ENCODE results near the gene GATD1. TPM values are rescaled to one million over a fixed set of nuclear protein-coding genes. Genes with fewer than 3 reads are reported as not detected.

GATD1 gene
- total and polyA plus RNA-seq, 10 of the 15 experiments (the other 5 are each of a cell fraction or from before 2014, with no cell fraction given): 1.2 to 92.6 (median 22.3) TPM

DNA sequence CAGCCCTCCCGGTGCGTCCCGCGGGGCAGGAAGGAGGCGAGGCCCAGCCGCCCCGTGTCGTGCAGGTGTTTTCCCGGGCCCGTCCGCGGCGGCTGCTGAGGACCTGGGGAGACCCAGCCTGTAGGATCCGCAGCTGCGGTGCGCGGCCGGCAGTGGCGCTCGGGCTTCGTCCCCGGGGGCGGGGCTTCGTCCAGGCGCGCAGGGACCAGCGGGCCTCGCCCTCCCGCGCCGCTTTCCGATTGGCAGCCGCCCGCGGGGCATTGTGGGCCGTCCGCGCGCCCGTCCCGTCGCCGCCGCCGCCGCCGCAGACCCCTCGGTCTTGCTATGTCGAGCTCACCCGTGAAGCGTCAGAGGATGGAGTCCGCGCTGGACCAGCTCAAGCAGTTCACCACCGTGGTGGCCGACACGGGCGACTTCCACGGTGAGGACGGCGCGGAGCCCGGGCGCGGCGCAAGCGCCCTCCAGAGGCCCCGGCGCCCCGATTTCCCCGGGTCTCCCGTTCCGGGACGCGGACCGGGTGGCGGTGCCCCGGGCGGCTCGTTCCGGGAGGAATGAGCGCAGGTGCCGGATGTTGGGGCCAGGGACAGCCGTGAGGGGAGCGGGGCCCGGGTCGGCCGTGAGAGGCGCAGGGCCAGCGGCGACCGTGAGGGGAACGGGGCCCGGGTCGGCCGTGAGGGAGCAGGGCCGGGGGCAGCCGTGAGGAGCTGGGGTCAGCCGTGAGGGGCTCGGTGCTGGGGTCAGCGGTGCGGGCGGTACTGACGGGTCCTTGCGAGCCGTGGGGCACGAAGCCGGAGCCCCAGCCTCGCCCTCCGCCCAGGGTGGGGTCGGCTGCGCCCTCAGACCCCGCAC, 29.9 kb downstream of the GATD1 start, which contains the start of gene TALDO1 (continued):
- TF ChIP-seq TARDBP (IDR thresholded peaks at IDR 0.05; ENCODE audit: borderline replicate concordance): no peak
- TF ChIP-seq NR2C1 (IDR thresholded peaks at IDR 0.05): 0 out of 2 replicates have a peak, but pooled peaks have one; percentile 7
- TF ChIP-seq SMAD1 (IDR thresholded peaks at IDR 0.05; ENCODE audit: low read depth, partially characterized antibody): no peak
- TF ChIP-seq, protein P1, sequence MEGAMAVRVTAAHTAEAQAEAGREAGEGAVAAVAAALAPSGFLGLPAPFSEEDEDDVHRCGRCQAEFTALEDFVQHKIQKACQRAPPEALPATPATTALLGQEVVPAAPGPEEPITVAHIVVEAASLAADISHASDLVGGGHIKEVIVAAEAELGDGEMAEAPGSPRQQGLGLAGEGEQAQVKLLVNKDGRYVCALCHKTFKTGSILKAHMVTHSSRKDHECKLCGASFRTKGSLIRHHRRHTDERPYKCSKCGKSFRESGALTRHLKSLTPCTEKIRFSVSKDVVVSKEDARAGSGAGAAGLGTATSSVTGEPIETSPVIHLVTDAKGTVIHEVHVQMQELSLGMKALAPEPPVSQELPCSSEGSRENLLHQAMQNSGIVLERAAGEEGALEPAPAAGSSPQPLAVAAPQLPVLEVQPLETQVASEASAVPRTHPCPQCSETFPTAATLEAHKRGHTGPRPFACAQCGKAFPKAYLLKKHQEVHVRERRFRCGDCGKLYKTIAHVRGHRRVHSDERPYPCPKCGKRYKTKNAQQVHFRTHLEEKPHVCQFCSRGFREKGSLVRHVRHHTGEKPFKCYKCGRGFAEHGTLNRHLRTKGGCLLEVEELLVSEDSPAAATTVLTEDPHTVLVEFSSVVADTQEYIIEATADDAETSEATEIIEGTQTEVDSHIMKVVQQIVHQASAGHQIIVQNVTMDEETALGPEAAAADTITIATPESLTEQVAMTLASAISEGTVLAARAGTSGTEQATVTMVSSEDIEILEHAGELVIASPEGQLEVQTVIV (IDR thresholded peaks at IDR 0.05; ENCODE audit: borderline replicate concordance, partially characterized antibody): no peak
- TF ChIP-seq, protein P2, sequence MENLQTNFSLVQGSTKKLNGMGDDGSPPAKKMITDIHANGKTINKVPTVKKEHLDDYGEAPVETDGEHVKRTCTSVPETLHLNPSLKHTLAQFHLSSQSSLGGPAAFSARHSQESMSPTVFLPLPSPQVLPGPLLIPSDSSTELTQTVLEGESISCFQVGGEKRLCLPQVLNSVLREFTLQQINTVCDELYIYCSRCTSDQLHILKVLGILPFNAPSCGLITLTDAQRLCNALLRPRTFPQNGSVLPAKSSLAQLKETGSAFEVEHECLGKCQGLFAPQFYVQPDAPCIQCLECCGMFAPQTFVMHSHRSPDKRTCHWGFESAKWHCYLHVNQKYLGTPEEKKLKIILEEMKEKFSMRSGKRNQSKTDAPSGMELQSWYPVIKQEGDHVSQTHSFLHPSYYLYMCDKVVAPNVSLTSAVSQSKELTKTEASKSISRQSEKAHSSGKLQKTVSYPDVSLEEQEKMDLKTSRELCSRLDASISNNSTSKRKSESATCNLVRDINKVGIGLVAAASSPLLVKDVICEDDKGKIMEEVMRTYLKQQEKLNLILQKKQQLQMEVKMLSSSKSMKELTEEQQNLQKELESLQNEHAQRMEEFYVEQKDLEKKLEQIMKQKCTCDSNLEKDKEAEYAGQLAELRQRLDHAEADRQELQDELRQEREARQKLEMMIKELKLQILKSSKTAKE (IDR thresholded peaks at IDR 0.05; ENCODE audit: low read depth, poor library complexity, severe bottlenecking): no peak
- no peak for TF ChIP-seq HDAC6 (IDR thresholded peaks at IDR 0.05; ENCODE audit: unreplicated experiment)
- TF ChIP-seq MTA2 (IDR thresholded peaks at IDR 0.05; ENCODE audit: low read depth): no peak
- no peak for TF ChIP-seq BCL11A (IDR thresholded peaks at IDR 0.05; ENCODE audit: low read depth, low read length)
- TF ChIP-seq JUNB (IDR thresholded peaks at IDR 0.05): no peak
- no peak for TF ChIP-seq KDM1A (IDR thresholded peaks at IDR 0.05; ENCODE audit: borderline replicate concordance)
- TF ChIP-seq RBBP5 (conservative IDR thresholded peaks at IDR 0.05): no peak
- no peak for TF ChIP-seq BMI1 (IDR thresholded peaks at IDR 0.05; ENCODE audit: borderline replicate concordance)
- peak; percentile 80 for TF ChIP-seq BACH1 (IDR thresholded peaks at IDR 0.05; ENCODE audit: borderline replicate concordance)
- peak; percentile 84 for TF ChIP-seq GATAD2B (conservative IDR thresholded peaks at IDR 0.05; ENCODE audit: low read depth)
- TF ChIP-seq CREM (IDR thresholded peaks at IDR 0.05; ENCODE audit: low read depth): no peak
- TF ChIP-seq POU2F2 (IDR thresholded peaks at IDR 0.05; ENCODE audit: borderline replicate concordance, low read depth, low read length): no peak
- 0 out of 2 replicates have a peak, but pooled peaks have one; percentile 41 for TF ChIP-seq NR2F1 (conservative IDR thresholded peaks at IDR 0.05)
- TF ChIP-seq HCFC1 (IDR thresholded peaks at IDR 0.05; ENCODE audit: low read length): 0 out of 2 replicates have a peak, but pooled peaks have one; percentile 21
- no peak for TF ChIP-seq RAD21 (IDR thresholded peaks at IDR 0.05; ENCODE audit: insufficient read depth, low read depth, low read length)
- TF ChIP-seq, protein P3, sequence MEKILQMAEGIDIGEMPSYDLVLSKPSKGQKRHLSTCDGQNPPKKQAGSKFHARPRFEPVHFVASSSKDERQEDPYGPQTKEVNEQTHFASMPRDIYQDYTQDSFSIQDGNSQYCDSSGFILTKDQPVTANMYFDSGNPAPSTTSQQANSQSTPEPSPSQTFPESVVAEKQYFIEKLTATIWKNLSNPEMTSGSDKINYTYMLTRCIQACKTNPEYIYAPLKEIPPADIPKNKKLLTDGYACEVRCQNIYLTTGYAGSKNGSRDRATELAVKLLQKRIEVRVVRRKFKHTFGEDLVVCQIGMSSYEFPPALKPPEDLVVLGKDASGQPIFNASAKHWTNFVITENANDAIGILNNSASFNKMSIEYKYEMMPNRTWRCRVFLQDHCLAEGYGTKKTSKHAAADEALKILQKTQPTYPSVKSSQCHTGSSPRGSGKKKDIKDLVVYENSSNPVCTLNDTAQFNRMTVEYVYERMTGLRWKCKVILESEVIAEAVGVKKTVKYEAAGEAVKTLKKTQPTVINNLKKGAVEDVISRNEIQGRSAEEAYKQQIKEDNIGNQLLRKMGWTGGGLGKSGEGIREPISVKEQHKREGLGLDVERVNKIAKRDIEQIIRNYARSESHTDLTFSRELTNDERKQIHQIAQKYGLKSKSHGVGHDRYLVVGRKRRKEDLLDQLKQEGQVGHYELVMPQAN (conservative IDR thresholded peaks at IDR 0.05): peak; percentile 69; the same call in 1 of the 2 replicates
- TF ChIP-seq NRF1 (conservative IDR thresholded peaks at IDR 0.05; ENCODE audit: low read depth, low read length): no peak
- TF ChIP-seq IKZF1 (conservative IDR thresholded peaks at IDR 0.05): peak; percentile 75

Data from GM12878 (cell line).